Measurements from ENCODE around the gene MYO1B. TPM values are rescaled to one million over a fixed set of nuclear protein-coding genes. Genes with fewer than 3 reads are reported as not detected.

Gene MYO1B
- polyA plus RNA-seq, 3 donors, result 0.01 TPM; not detected in 2

DNA sequence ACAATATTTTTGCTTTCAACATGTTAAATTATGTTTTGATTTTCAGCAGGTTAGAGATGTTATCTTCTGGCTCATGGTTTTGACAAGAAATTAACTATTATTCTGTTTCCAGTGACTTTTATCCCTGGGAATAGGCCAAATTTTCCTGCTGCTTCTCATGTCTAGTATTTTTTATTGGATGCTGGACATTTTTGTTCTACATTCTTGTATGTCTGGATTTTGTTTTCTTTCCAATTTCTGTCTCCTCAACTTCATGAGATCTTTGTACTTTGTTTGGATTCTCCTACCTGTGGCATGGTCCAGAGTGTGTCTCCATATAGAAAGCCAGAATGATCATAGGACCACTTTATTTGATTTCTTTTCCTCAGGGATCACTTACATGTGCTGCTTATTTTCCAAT lies 33.1 kb upstream of the MYO1B start:
- Mint-ChIP-seq H3K36me3 (no peaks in the 10 kb centered on the region), H3K4me3 (no peak overlapping the region), H3K27ac (no peak overlapping the region), H3K27me3 (ENCODE audit: low read depth in 3 of 3) (no peaks in the 10 kb centered on the region), H3K4me1 (no peaks in the 10 kb centered on the region), H3K9me3 (peaks cover 0 to 10% (median 1%) of the 10 kb centered on the region in 7 donors)
- no peaks in the 10 kb centered on the region for H3K79me2 ChIP-seq (ENCODE audit: insufficient read depth, low read length)
- no peak overlapping the region for H2AFZ ChIP-seq (ENCODE audit: insufficient read depth, low read depth, low read length, poor library complexity, severe bottlenecking)
- no peak overlapping the region for H3K4me3 ChIP-seq (replicated peaks in 1 of 3; ENCODE audit: low read depth in 2 of 3, low read length in 3 of 3)
- DNase-seq, result no peak
- H3K4me2 ChIP-seq (replicated peaks; ENCODE audit: extremely low read depth, low read length, poor library complexity, severe bottlenecking), result no peak overlapping the region
- no peaks in the 10 kb centered on the region for H4K20me1 ChIP-seq (ENCODE audit: insufficient read depth, low read length)
- no peak overlapping the region for H3K9ac ChIP-seq (ENCODE audit: insufficient read depth, low read length, poor library complexity, severe bottlenecking)
- TF ChIP-seq, protein P1, sequence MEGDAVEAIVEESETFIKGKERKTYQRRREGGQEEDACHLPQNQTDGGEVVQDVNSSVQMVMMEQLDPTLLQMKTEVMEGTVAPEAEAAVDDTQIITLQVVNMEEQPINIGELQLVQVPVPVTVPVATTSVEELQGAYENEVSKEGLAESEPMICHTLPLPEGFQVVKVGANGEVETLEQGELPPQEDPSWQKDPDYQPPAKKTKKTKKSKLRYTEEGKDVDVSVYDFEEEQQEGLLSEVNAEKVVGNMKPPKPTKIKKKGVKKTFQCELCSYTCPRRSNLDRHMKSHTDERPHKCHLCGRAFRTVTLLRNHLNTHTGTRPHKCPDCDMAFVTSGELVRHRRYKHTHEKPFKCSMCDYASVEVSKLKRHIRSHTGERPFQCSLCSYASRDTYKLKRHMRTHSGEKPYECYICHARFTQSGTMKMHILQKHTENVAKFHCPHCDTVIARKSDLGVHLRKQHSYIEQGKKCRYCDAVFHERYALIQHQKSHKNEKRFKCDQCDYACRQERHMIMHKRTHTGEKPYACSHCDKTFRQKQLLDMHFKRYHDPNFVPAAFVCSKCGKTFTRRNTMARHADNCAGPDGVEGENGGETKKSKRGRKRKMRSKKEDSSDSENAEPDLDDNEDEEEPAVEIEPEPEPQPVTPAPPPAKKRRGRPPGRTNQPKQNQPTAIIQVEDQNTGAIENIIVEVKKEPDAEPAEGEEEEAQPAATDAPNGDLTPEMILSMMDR (IDR thresholded peaks at IDR 0.05), result no peak
- H3K9me3 ChIP-seq (replicated peaks in 1 of 2; ENCODE audit: control insufficient read depth in 1 of 2, insufficient read depth in 1 of 2, low read length in 2 of 2), result no peaks in the 10 kb centered on the region
- no peaks in the 10 kb centered on the region for H3K27me3 ChIP-seq (ENCODE audit: control insufficient read depth in 2 of 2, insufficient read depth in 2 of 2, low read length in 2 of 2)
- H3K4me1 ChIP-seq (ENCODE audit: control insufficient read depth in 1 of 2, insufficient read depth in 2 of 2, low read length in 2 of 2), result no peaks in the 10 kb centered on the region
- H3K27ac ChIP-seq (ENCODE audit: low read depth in 1 of 2, low read length in 2 of 2), result no peak overlapping the region
- H3K36me3 ChIP-seq (replicated peaks in 1 of 2; ENCODE audit: control insufficient read depth in 1 of 2, insufficient read depth in 2 of 2, low read length in 2 of 2), result no peaks in the 10 kb centered on the region
- intact Hi-C loops (cut with micrococcal nuclease), result no loop called here

DNA sequence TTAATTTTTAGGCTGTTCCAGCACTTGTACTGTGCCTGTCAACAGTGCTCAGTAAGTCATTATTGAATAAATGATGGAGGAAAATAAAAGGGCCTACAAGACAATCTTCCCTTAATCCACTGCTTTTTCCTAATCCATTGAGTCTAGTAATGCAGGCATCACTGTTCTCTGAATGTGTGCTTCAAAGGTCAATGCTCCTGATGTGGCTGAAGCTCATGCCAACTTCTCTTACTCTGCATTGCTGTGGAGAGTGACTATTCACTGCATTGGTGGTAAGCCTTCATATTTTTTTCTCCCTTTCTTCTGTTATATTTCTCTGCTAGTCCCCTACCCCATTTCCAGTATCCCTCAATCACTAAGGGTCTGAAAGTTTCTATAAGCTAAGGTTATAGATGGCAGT lies 31.9 kb upstream of the MYO1B start:
- intact Hi-C loops (cut with micrococcal nuclease), result no loop called here
- H3K27me3 ChIP-seq (ENCODE audit: control insufficient read depth in 2 of 2, insufficient read depth in 2 of 2, low read length in 2 of 2), result no peaks in the 10 kb centered on the region
- H3K36me3 Mint-ChIP-seq, result no peaks in the 10 kb centered on the region
- no peak overlapping the region for H3K27ac Mint-ChIP-seq
- no peak overlapping the region for H3K9ac ChIP-seq (ENCODE audit: insufficient read depth, low read length, poor library complexity, severe bottlenecking)
- H3K9me3 ChIP-seq (replicated peaks in 1 of 2; ENCODE audit: control insufficient read depth in 1 of 2, insufficient read depth in 1 of 2, low read length in 2 of 2), result no peaks in the 10 kb centered on the region
- no peaks in the 10 kb centered on the region for H3K36me3 ChIP-seq (replicated peaks in 1 of 2; ENCODE audit: control insufficient read depth in 1 of 2, insufficient read depth in 2 of 2, low read length in 2 of 2)
- no peaks in the 10 kb centered on the region for H4K20me1 ChIP-seq (ENCODE audit: insufficient read depth, low read length)
- H3K79me2 ChIP-seq (ENCODE audit: insufficient read depth, low read length), result no peaks in the 10 kb centered on the region
- TF ChIP-seq, protein P1 (IDR thresholded peaks at IDR 0.05), result no peak
- no peak overlapping the region for H3K4me3 Mint-ChIP-seq
- H3K4me1 Mint-ChIP-seq, result no peaks in the 10 kb centered on the region
- H3K4me2 ChIP-seq (replicated peaks; ENCODE audit: extremely low read depth, low read length, poor library complexity, severe bottlenecking), result no peak overlapping the region
- no peaks in the 10 kb centered on the region for H3K4me1 ChIP-seq (ENCODE audit: control insufficient read depth in 1 of 2, insufficient read depth in 2 of 2, low read length in 2 of 2)
- H3K9me3 Mint-ChIP-seq, result peaks cover 0 to 10% (median 1%) of the 10 kb centered on the region in 7 donors
- H3K4me3 ChIP-seq (replicated peaks in 1 of 3; ENCODE audit: low read depth in 2 of 3, low read length in 3 of 3), result no peak overlapping the region
- H3K27ac ChIP-seq (ENCODE audit: low read depth in 1 of 2, low read length in 2 of 2), result no peak overlapping the region
- H2AFZ ChIP-seq (ENCODE audit: insufficient read depth, low read depth, low read length, poor library complexity, severe bottlenecking), result no peak overlapping the region
- no peaks in the 10 kb centered on the region for H3K27me3 Mint-ChIP-seq (ENCODE audit: low read depth in 3 of 3)
- DNase-seq, result no peak

All from CD14-positive monocyte (primary cell).